GM12878 (cell line): ENCODE data around the gene COX6A2. TPM values are rescaled to one million over a fixed set of nuclear protein-coding genes. Genes with fewer than 3 reads are reported as not detected.

Experiments
- ATAC-seq: fragments of 200-7000 bp; cut with Tn5 transposase; 3 replicates; pipeline ENCODE4 v1.9.1; 2020; ENCODE audit warnings: mild to moderate bottlenecking, moderate library complexity
- BruUV-seq: library from RNA; stranded (reverse); fragments of 400-500 nt; replicated peaks from 2 replicates; lab custom pipeline; 2021; lab: Mats Ljungman, UMichigan
- CTCF ChIA-PET: fragments of 300-600 bp; sonication (Branson Sonifier 250); formaldehyde crosslinking; extraction: SDS; loops from one replicate; lab custom pipeline; 2021; ENCODE audit warnings: inconsistent platforms; lab: Yijun Ruan, JAX
- POLR2A ChIA-PET: fragments of 350-600 bp; formaldehyde crosslinking; extraction: SDS; loops from one replicate; lab custom pipeline; 2021; ENCODE audit warnings: inconsistent platforms; lab: Charles Lee
- RAD21 ChIA-PET: fragments of 300-600 bp; sonication (Branson Sonifier 250); formaldehyde crosslinking; loops from one replicate; lab custom pipeline; 2023; ENCODE audit warnings: antibody characterized with exemption; ENCODE audit not compliant: unreplicated experiment; lab: Charles Lee
- SMC1A ChIA-PET: fragments of 300-600 bp; sonication (Branson Sonifier 250); formaldehyde crosslinking; loops from one replicate; lab custom pipeline; 2023; ENCODE audit not compliant: unreplicated experiment, uncharacterized antibody; lab: Charles Lee
- DNase-seq: peaks from one replicate; pipeline ENCODE4 v3.0.0-alpha.2; 2011; ENCODE audit warnings: low read depth, low spot score
- FAIRE-seq: peaks from 3 replicates; lab custom pipeline; 2011; peaks lifted over from hg19 to GRCh38; lab: Jason Lieb, UNC
- H2AFZ ChIP-seq: 2 replicates; pipeline ENCODE4 v1.6.0; 2011; ENCODE audit warnings: low read depth, low read length, control low read depth; ENCODE audit not compliant: control insufficient read depth
- H3K27ac ChIP-seq: 2 replicates; pipeline ENCODE4 v1.5.1; 2011; ENCODE audit warnings: control low read depth; ENCODE audit not compliant: control insufficient read depth, insufficient read depth
- H3K27me3 ChIP-seq, 2 experiments: replicated peaks in 1 of 2; 2 replicates each; pipeline versions ENCODE4 v1.6.0 to v1.6.1; 2011; ENCODE audit warnings: low read length in 1 of 2; ENCODE audit not compliant: control insufficient read depth in 2 of 2, insufficient read depth in 2 of 2
- H3K36me3 ChIP-seq, 2 experiments: 2 replicates each; pipeline ENCODE4 v1.5.1; 2011; ENCODE audit warnings: low read length in 1 of 2; ENCODE audit not compliant: control insufficient read depth in 2 of 2, insufficient read depth in 2 of 2
- H3K4me1 ChIP-seq: 2 replicates; pipeline ENCODE4 v1.6.1; 2011; ENCODE audit warnings: mild to moderate bottlenecking, low read length, moderate library complexity, mixed read lengths; ENCODE audit not compliant: control insufficient read depth, insufficient read depth
- H3K4me2 ChIP-seq: 2 replicates; pipeline ENCODE4 v1.6.0; 2011; ENCODE audit warnings: control low read depth; ENCODE audit not compliant: control insufficient read depth, insufficient read depth
- H3K4me3 ChIP-seq: fragments of 200-600 bp; sonication (generic); 2 replicates; pipeline ENCODE4 v1.5.1; 2016
- H3K79me2 ChIP-seq: 2 replicates; pipeline ENCODE4 v1.6.0; 2011; ENCODE audit warnings: low read length; ENCODE audit not compliant: control insufficient read depth, insufficient read depth
- H3K9ac ChIP-seq: 2 replicates; pipeline ENCODE4 v1.8.0; 2011; ENCODE audit warnings: low read length, control low read depth, mixed read lengths; ENCODE audit not compliant: control insufficient read depth, insufficient read depth
- H3K9me3 ChIP-seq: replicated peaks from 3 replicates; pipeline ENCODE4 v1.5.1; 2011; ENCODE audit warnings: mild to moderate bottlenecking, low read length; ENCODE audit not compliant: control insufficient read depth, insufficient read depth
- H4K20me1 ChIP-seq: 2 replicates; pipeline ENCODE4 v1.6.0; 2011; ENCODE audit not compliant: control insufficient read depth, insufficient read depth
- BHLHE40 ChIP-seq, 2 experiments: fragments of 450-650 bp in 1 of 2; IDR thresholded peaks; 2 replicates each; pipeline ENCODE4 v1.6.1; 2011 to 2017; ENCODE audit warnings: low read depth in 2 of 2, borderline replicate concordance in 1 of 2, improper control_type of control experiment in 1 of 2, low read length in 1 of 2, mild to moderate bottlenecking in 1 of 2
- IRF3 ChIP-seq: fragments of 450-650 bp; IDR thresholded peaks from 2 replicates; pipeline ENCODE4 v1.6.1; 2014; ENCODE audit warnings: mild to moderate bottlenecking
- IRF4 ChIP-seq: IDR thresholded peaks from 2 replicates; pipeline ENCODE4 v1.6.1; 2011; ENCODE audit warnings: low read depth, low read length
- LARP7 ChIP-seq: fragments of 450-650 bp; IDR thresholded peaks from 2 replicates; pipeline ENCODE4 v1.6.1; 2017; ENCODE audit warnings: mild to moderate bottlenecking
- RB1 ChIP-seq: fragments of 450-650 bp; formaldehyde crosslinking; IDR thresholded peaks from 2 replicates; pipeline ENCODE4 v1.6.1; 2017; ENCODE audit warnings: mild to moderate bottlenecking, borderline replicate concordance
- SMC3 ChIP-seq: IDR thresholded peaks from 2 replicates; pipeline ENCODE4 v1.6.1; 2011; ENCODE audit warnings: low read length, improper control_type of control experiment, borderline replicate concordance
- ZNF384 ChIP-seq: IDR thresholded peaks from 2 replicates; pipeline ENCODE4 v1.6.1; 2012; ENCODE audit warnings: low read depth, mild to moderate bottlenecking, low read length, improper control_type of control experiment, borderline replicate concordance
- WGBS: methylation state at CpG from one replicate; pipeline ENCODE4 v1.1.6; 2016; ENCODE audit warnings: low lambda C conversion rate; ENCODE audit not compliant: insufficient replicate concordance, insufficient coverage; ENCODE audit errors: missing lambda C conversion rate; 5-methylcytosine and 5-hydroxymethylcytosine counted together
- in situ Hi-C: fragments of 300-500 bp; cut with MboI; formaldehyde crosslinking; loops from 9 replicates; pipeline ENCODE4 v1.14.3; 2018; ENCODE audit warnings: mixed read lengths
- intact Hi-C: fragments of 100-400 bp; cut with micrococcal nuclease; formaldehyde crosslinking; loops from one replicate; pipeline ENCODE4 v1.14.2; 2022; ENCODE audit not compliant: unreplicated experiment
- polyA plus RNA-seq, 11 experiments: library from polyadenylated mRNA; depleted of rRNA in 4 of 11; unstranded in 6 of 11; stranded (reverse) in 5 of 11; fragments of >200 nt; fragmentation: Nextera tagmentation in 4 of 11; fragmentation: Illumina TruSeq in 1 of 11; extraction: Ambion mirVana in 4 of 11; extraction: Trizol in 1 of 11; gene quantifications; 1 replicate in 1 of 11; 2 replicates in 10 of 11; pipeline versions ENCODE4 v1.2.1 to v1.2.3, GENCODE V29; 2011 to 2016; ENCODE audit warnings: inconsistent platforms in 2 of 11, missing spikeins in 2 of 11, low read depth in 1 of 11
- total RNA-seq, 4 experiments: library from RNA; depleted of rRNA in 3 of 4; stranded (reverse); fragments of >200 nt in 3 of 4; fragmentation: Illumina TruSeq in 1 of 4; extraction: Trizol in 1 of 4; gene quantifications; 2 replicates each; pipeline versions ENCODE4 v1.2.1 to v1.2.3, GENCODE V29; 2013 to 2021
- TF ChIP-seq, protein P1 (sequence below): IDR thresholded peaks from 2 replicates; pipeline ENCODE4 v1.6.1; 2012; ENCODE audit warnings: low read depth, low read length, improper control_type of control experiment

COX6A2 gene
- total and polyA plus RNA-seq, 10 of the 15 experiments (the other 5 are each of a cell fraction or from before 2014, with no cell fraction given), result not detected

- ChIA-PET SMC1A (no interaction called here), RAD21 (no interaction called here), CTCF (interaction anchor here (0.5 kb wide), 1 partner anchor 29 kb away, joined by 3 read pairs; no protein-coding TSS in a partner anchor), POLR2A (no interaction called here)
- no peak overlapping the region for H2AFZ ChIP-seq
- 35% methylated on average over 11 of the region's 11 CpGs for WGBS
- no peaks in the 10 kb centered on the region for H3K4me1 ChIP-seq
- no peak for ATAC-seq
- H3K27ac ChIP-seq, result no peak overlapping the region
- H3K79me2 ChIP-seq, result no peaks in the 10 kb centered on the region
- H3K4me2 ChIP-seq, result no peak overlapping the region
- H3K9me3 ChIP-seq, result peaks cover 3% of the 10 kb centered on the region; the same call in 1 of the 3 replicates
- no peak for TF ChIP-seq BHLHE40 (IDR thresholded peaks at IDR 0.05; ENCODE audit: borderline replicate concordance in 1 of 2, low read depth in 2 of 2, low read length in 1 of 2)
- TF ChIP-seq IRF4, result no peak
- TF ChIP-seq, protein P1, sequence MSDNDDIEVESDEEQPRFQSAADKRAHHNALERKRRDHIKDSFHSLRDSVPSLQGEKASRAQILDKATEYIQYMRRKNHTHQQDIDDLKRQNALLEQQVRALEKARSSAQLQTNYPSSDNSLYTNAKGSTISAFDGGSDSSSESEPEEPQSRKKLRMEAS, result no peak
- no peak for TF ChIP-seq RB1
- TF ChIP-seq SMC3, result no peak
- TF ChIP-seq IRF3, result no peak
- TF ChIP-seq ZNF384, result no peak
- no peak for TF ChIP-seq LARP7
- FAIRE-seq, result no peak
- no peak overlapping the region for H3K9ac ChIP-seq
- H3K36me3 ChIP-seq, result no peaks in the 10 kb centered on the region
- intact Hi-C loops, result no loop called here
- no peaks in the 10 kb centered on the region for H3K27me3 ChIP-seq
- no peak overlapping the region for H3K4me3 ChIP-seq
- no TSS peak for BruUV-seq
- no peaks in the 10 kb centered on the region for H4K20me1 ChIP-seq
- in situ Hi-C loops, result no loop called here
- no peak for DNase-seq
Measured at GRCh38 chr16:31401436-31401835, 26.7 kb downstream of the COX6A2 start.
